Keratinocyte (primary cell): ENCODE data around the gene DDX47.

Experiments
- CTCF ChIP-seq, 3 experiments: IDR thresholded peaks in 1 of 3; conservative IDR thresholded peaks in 1 of 3; optimal IDR thresholded peaks in 1 of 3; 2 replicates in 2 of 3; 3 replicates in 1 of 3; pipeline versions ENCODE3 to v1.5.1; 2011; ENCODE audit warnings: low read length in 3 of 3, mild to moderate bottlenecking in 3 of 3, moderate library complexity in 2 of 3, control low read depth in 1 of 3, inconsistent platforms in 1 of 3; ENCODE audit not compliant: insufficient read depth in 2 of 3; ENCODE audit errors: extremely low read depth in 1 of 3
- EZH2 ChIP-seq: IDR thresholded peaks from one replicate; pipeline ENCODE4 v1.6.1; 2012; ENCODE audit warnings: inconsistent platforms, mild to moderate bottlenecking, low read length, moderate library complexity

GRCh38 chr12:12806784-12807516, 6.2 kb upstream of the DDX47 start:
- TF ChIP-seq CTCF (optimal IDR thresholded peaks at IDR 0.05 in 1 of 3, IDR thresholded peaks at IDR 0.05 in 1 of 3, conservative IDR thresholded peaks at IDR 0.05 in 1 of 3; ENCODE audit: extremely low read depth in 1 of 3, insufficient read depth in 2 of 3, low read length in 3 of 3) (no peak), EZH2 (no peak)
